Tibial nerve (tissue), 4 donors: Measurements from ENCODE around the gene ETF1.

Experiments used
- CTCF ChIP-seq, 5 experiments: fragments of 200-600 bp in 3 of 5; fragments of 450-650 bp in 2 of 5; sonication (generic) in 3 of 5; IDR thresholded peaks; one replicate each; pipeline ENCODE4 v1.5.1; 2016 to 2019; ENCODE audit warnings: antibody characterized with exemption in 5 of 5, mild to moderate bottlenecking in 3 of 5, moderate library complexity in 2 of 5
- EP300 ChIP-seq, 2 donors: sonication (generic); formaldehyde crosslinking; IDR thresholded peaks; one replicate each; pipeline ENCODE4 v1.6.1; 2017; ENCODE audit warnings: antibody characterized with exemption in 2 of 2, mild to moderate bottlenecking in 1 of 2
- POLR2A ChIP-seq, 2 donors: fragments of 450-650 bp; IDR thresholded peaks; one replicate each; pipeline ENCODE4 v1.6.1; 2017; ENCODE audit warnings: antibody characterized with exemption in 2 of 2, mild to moderate bottlenecking in 2 of 2, moderate library complexity in 2 of 2

- TF ChIP-seq CTCF (IDR thresholded peaks at IDR 0.05) = no peak
- TF ChIP-seq POLR2A (IDR thresholded peaks at IDR 0.05) = no peak
- TF ChIP-seq EP300 (IDR thresholded peaks at IDR 0.05) = no peak
Measured at GRCh38 chr5:138559937-138560336, 16.9 kb upstream of the ETF1 start.
